Astrocyte (in vitro differentiated cells and primary cell): ENCODE results near the gene METTL1. TPM values are rescaled to one million over a fixed set of nuclear protein-coding genes. Genes with fewer than 3 reads are reported as not detected.

Source experiments
- DNase-seq: peaks from one replicate; pipeline ENCODE4 v3.0.0-alpha.2; 2010; ENCODE audit warnings: low read depth
- FAIRE-seq: peaks from 2 replicates; lab custom pipeline; 2011; peaks lifted over from hg19 to GRCh38; lab: Jason Lieb, UNC
- H2AFZ ChIP-seq: 2 replicates; pipeline ENCODE4 v1.6.0; 2012; ENCODE audit warnings: low read depth, low read length, inconsistent platforms
- H3K27ac ChIP-seq: 2 replicates; pipeline ENCODE4 v1.5.1; 2011; ENCODE audit warnings: low read depth, low read length, inconsistent platforms
- H3K27me3 ChIP-seq: 2 replicates; pipeline ENCODE4 v1.6.0; 2011; ENCODE audit warnings: low read length, inconsistent platforms; ENCODE audit not compliant: insufficient read depth
- H3K36me3 ChIP-seq: 2 replicates; pipeline ENCODE4 v1.5.1; 2011; ENCODE audit warnings: low read length, inconsistent platforms; ENCODE audit not compliant: insufficient read depth
- H3K4me1 ChIP-seq: 2 replicates; pipeline ENCODE4 v1.5.1; 2011; ENCODE audit warnings: low read length, inconsistent platforms; ENCODE audit not compliant: insufficient read depth
- H3K4me2 ChIP-seq: 2 replicates; pipeline ENCODE4 v1.6.0; 2012; ENCODE audit warnings: low read length, inconsistent platforms
- H3K4me3 ChIP-seq: 2 replicates; pipeline ENCODE4 v1.5.1; 2011; ENCODE audit warnings: low read depth, mild to moderate bottlenecking, low read length, inconsistent platforms; ENCODE audit not compliant: insufficient read depth
- H3K79me2 ChIP-seq: 2 replicates; pipeline ENCODE4 v1.6.0; 2012; ENCODE audit warnings: mild to moderate bottlenecking, low read length, inconsistent platforms; ENCODE audit not compliant: insufficient read depth
- H3K9ac ChIP-seq: 2 replicates; pipeline ENCODE4 v1.6.0; 2012; ENCODE audit warnings: mild to moderate bottlenecking, low read length, inconsistent platforms
- H3K9me3 ChIP-seq: 2 replicates; pipeline ENCODE4 v1.5.1; 2012; ENCODE audit warnings: low read depth, mild to moderate bottlenecking, low read length, inconsistent platforms; ENCODE audit not compliant: insufficient read depth
- H4K20me1 ChIP-seq: 2 replicates; pipeline ENCODE4 v1.6.0; 2012; ENCODE audit warnings: low read length, inconsistent platforms; ENCODE audit not compliant: insufficient read depth
- H3K27ac Mint-ChIP-seq: one replicate; pipeline ENCODE4 v1.8.0; 2021; ENCODE audit warnings: mild to moderate bottlenecking, mixed read lengths; ENCODE audit not compliant: unreplicated experiment
- H3K27me3 Mint-ChIP-seq: one replicate; pipeline ENCODE4 v1.8.0; 2021; ENCODE audit warnings: low read depth, mixed read lengths; ENCODE audit not compliant: unreplicated experiment
- H3K36me3 Mint-ChIP-seq: one replicate; pipeline ENCODE4 v1.8.0; 2021; ENCODE audit warnings: low read depth, mixed read lengths; ENCODE audit not compliant: unreplicated experiment
- H3K4me1 Mint-ChIP-seq: one replicate; pipeline ENCODE4 v1.8.0; 2021; ENCODE audit warnings: low read depth, mixed read lengths; ENCODE audit not compliant: unreplicated experiment
- H3K4me3 Mint-ChIP-seq: one replicate; pipeline ENCODE4 v1.8.0; 2021; ENCODE audit warnings: mild to moderate bottlenecking, moderate library complexity, mixed read lengths; ENCODE audit not compliant: unreplicated experiment
- H3K9me3 Mint-ChIP-seq: one replicate; pipeline ENCODE4 v1.8.0; 2021; ENCODE audit warnings: mild to moderate bottlenecking, mixed read lengths; ENCODE audit not compliant: unreplicated experiment
- CTCF ChIP-seq: IDR thresholded peaks from 2 replicates; pipeline ENCODE4 v1.5.1; 2011; ENCODE audit warnings: low read depth, mild to moderate bottlenecking, inconsistent platforms, low read length, moderate library complexity; ENCODE audit not compliant: insufficient read depth
- EZH2 ChIP-seq: IDR thresholded peaks from 2 replicates; pipeline ENCODE4 v1.6.1; 2012; ENCODE audit warnings: mild to moderate bottlenecking, low read length, inconsistent platforms; ENCODE audit not compliant: insufficient read depth
- total RNA-seq: library from RNA; stranded (reverse); gene quantifications from 2 replicates; pipeline ENCODE4 v1.2.1, GENCODE V29; 2021

The METTL1 gene
- total RNA-seq, 1 donor from 2014 or later: 21.1 TPM

GRCh38 chr12:57782608-57783465 lies 10.9 kb upstream of the METTL1 start, which contains the start of gene TSFM:
Gene TSFM, plus strand, starts transcription at chr12:57782787. Its CDS starts 15 bp downstream, at chr12:57782802.
- Histone ChIP-seq H3K79me2 (peaks cover 18% of the 10 kb centered on the region), H2AFZ (peak within 1 kb of the TSS; percentile 94), H3K4me1 (peaks cover 4% of the 10 kb centered on the region), H3K36me3 (peaks cover 26% of the 10 kb centered on the region), H3K27ac (peak within 1 kb of the TSS; percentile 75), H3K9me3 (no peaks in the 10 kb centered on the region), H3K4me2 (peak within 1 kb of the TSS; percentile 93), H3K27me3 (no peaks in the 10 kb centered on the region), H4K20me1 (peaks cover 5% of the 10 kb centered on the region), H3K4me3 (peak within 1 kb of the TSS; percentile 96), H3K9ac (peak within 1 kb of the TSS; percentile 97)
- H3K4me3 Mint-ChIP-seq: peak within 1 kb of the TSS; percentile 100
- peak within 1 kb of the TSS; percentile 94 for H3K27ac Mint-ChIP-seq
- H3K9me3 Mint-ChIP-seq: no peaks in the 10 kb centered on the region
- H3K27me3 Mint-ChIP-seq: no peaks in the 10 kb centered on the region
- FAIRE-seq (no peak), DNase-seq (peak; percentile 86)
- H3K4me1 Mint-ChIP-seq: peaks cover 5% of the 10 kb centered on the region
- TF ChIP-seq CTCF (peak; percentile 95), EZH2 (no peak)
- H3K36me3 Mint-ChIP-seq: peaks cover 8% of the 10 kb centered on the region

GRCh38 chr12:57782243-57782607 lies 10.3 kb upstream of the METTL1 start:
- peak overlapping the region; percentile 94 for H3K27ac Mint-ChIP-seq
- peaks cover 8% of the 10 kb centered on the region for H3K36me3 Mint-ChIP-seq
- DNase-seq (no peak), FAIRE-seq (no peak)
- H3K9me3 Mint-ChIP-seq: no peaks in the 10 kb centered on the region
- Histone ChIP-seq H3K27ac (no peak overlapping the region), H3K27me3 (no peaks in the 10 kb centered on the region), H3K36me3 (peaks cover 23% of the 10 kb centered on the region), H3K4me2 (peak overlapping the region; percentile 93), H2AFZ (no peak overlapping the region), H3K4me1 (peaks cover 4% of the 10 kb centered on the region), H4K20me1 (peaks cover 5% of the 10 kb centered on the region), H3K79me2 (peaks cover 18% of the 10 kb centered on the region), H3K9me3 (no peaks in the 10 kb centered on the region), H3K9ac (no peak overlapping the region), H3K4me3 (no peak overlapping the region)
- TF ChIP-seq EZH2 (no peak), CTCF (no peak)
- peak overlapping the region; percentile 100 for H3K4me3 Mint-ChIP-seq
- H3K27me3 Mint-ChIP-seq: no peaks in the 10 kb centered on the region
- H3K4me1 Mint-ChIP-seq: peaks cover 5% of the 10 kb centered on the region

GRCh38 chr12:57781801-57782200 lies 9.9 kb upstream of the METTL1 start:
- Histone ChIP-seq H3K4me3 (no peak overlapping the region), H3K9me3 (no peaks in the 10 kb centered on the region), H3K27me3 (no peaks in the 10 kb centered on the region), H3K9ac (no peak overlapping the region), H3K4me1 (peaks cover 4% of the 10 kb centered on the region), H3K79me2 (peaks cover 18% of the 10 kb centered on the region), H3K36me3 (peaks cover 19% of the 10 kb centered on the region), H3K4me2 (no peak overlapping the region), H2AFZ (no peak overlapping the region), H3K27ac (no peak overlapping the region), H4K20me1 (peaks cover 5% of the 10 kb centered on the region)
- FAIRE-seq (no peak), DNase-seq (no peak)
- Mint-ChIP-seq H3K27me3 (no peaks in the 10 kb centered on the region), H3K4me3 (peak overlapping the region; percentile 100), H3K27ac (no peak overlapping the region), H3K4me1 (peaks cover 5% of the 10 kb centered on the region), H3K36me3 (peaks cover 8% of the 10 kb centered on the region), H3K9me3 (no peaks in the 10 kb centered on the region)
- TF ChIP-seq CTCF (no peak), EZH2 (no peak)
